Measurements from ENCODE around the gene FARSB.

The FARSB gene

GRCh38 chr2:222561817-222562645, 93.9 kb downstream of the FARSB start:
- no peaks in the 10 kb centered on the region for H3K4me1 ChIP-seq (ENCODE audit: control insufficient read depth, insufficient read depth, low read length)
- no peaks in the 10 kb centered on the region for H3K9me3 ChIP-seq (ENCODE audit: control insufficient read depth, insufficient read depth, low read depth, low read length)
- peaks cover 0 to 41% of the 10 kb centered on the region in 2 experiments; a peak in 1 of 3 replicates for H3K36me3 ChIP-seq (ENCODE audit: control insufficient read depth in 2 of 2, insufficient read depth in 1 of 2, low read length in 2 of 2)
- no peak overlapping the region for H3K27ac ChIP-seq (ENCODE audit: extremely low read depth, low read depth, low read length)
- CTCF ChIA-PET = interaction anchor here (0.6 to 3.5 kb wide), 35 partner anchors 9 to 537 kb away, joined by 3 to 39 read pairs (median 5); partner anchors contain the start of gene PAX3
- POLR2A ChIA-PET = interaction anchor here (1.0 kb wide), 1 partner anchor 263 kb away, joined by 4 read pairs; the partner anchor contains the start of gene PAX3
- TF ChIP-seq ZSCAN30 (tag by site-specific recombination; IDR thresholded peaks at IDR 0.05) (0 out of 2 replicates have a peak, but pooled peaks have one; percentile 38), ZNF623 (tag by site-specific recombination; IDR thresholded peaks at IDR 0.05) (no peak), ZBTB17 (tag by site-specific recombination; IDR thresholded peaks at IDR 0.05) (peak; percentile 60), ZNF692 (tag by site-specific recombination; IDR thresholded peaks at IDR 0.05) (peak; percentile 66; the same call in 1 of the 2 replicates), PRDM10 (tag by site-specific recombination; IDR thresholded peaks at IDR 0.05) (peak; percentile 33; the same call in 1 of the 2 replicates), ZNF654 (tag by site-specific recombination; IDR thresholded peaks at IDR 0.05; ENCODE audit: low read depth) (peak; percentile 80), ZNF2 (tag by site-specific recombination; IDR thresholded peaks at IDR 0.05) (0 out of 2 replicates have a peak, but pooled peaks have one; percentile 45), ZNF660 (tag by site-specific recombination; IDR thresholded peaks at IDR 0.05) (peak; percentile 77; the same call in 1 of the 2 replicates), TRIM28 (IDR thresholded peaks at IDR 0.05; ENCODE audit: borderline replicate concordance, low read length) (0 out of 2 replicates have a peak, but pooled peaks have one; percentile 15), ZNF626 (tag by site-specific recombination; IDR thresholded peaks at IDR 0.05) (no peak)
- no peak overlapping the region for H3K4me3 ChIP-seq (ENCODE audit: low read depth, low read length)

GRCh38 chr2:222561151-222561550, 94.7 kb downstream of the FARSB start:
- POLR2A ChIA-PET = interaction anchor here (0.6 to 1.7 kb wide), 4 partner anchors 140 to 536 kb away, joined by 3 to 7 read pairs (median 4); no protein-coding TSS in a partner anchor
- H3K36me3 ChIP-seq (ENCODE audit: control insufficient read depth in 2 of 2, insufficient read depth in 1 of 2, low read length in 2 of 2) = peaks cover 0 to 32% of the 10 kb centered on the region in 2 experiments; a peak in 1 of 3 replicates
- H3K4me1 ChIP-seq (ENCODE audit: control insufficient read depth, insufficient read depth, low read length) = no peaks in the 10 kb centered on the region
- CTCF ChIA-PET = interaction anchor here (0.7 to 3.5 kb wide), 16 partner anchors 10 to 536 kb away, joined by 3 to 39 read pairs (median 6); a partner anchor contains a TSS
- no peaks in the 10 kb centered on the region for H3K9me3 ChIP-seq (ENCODE audit: control insufficient read depth, insufficient read depth, low read depth, low read length)
- TF ChIP-seq ZBTB7A (tag by site-specific recombination; IDR thresholded peaks at IDR 0.05; ENCODE audit: low read depth) = no peak
- TF ChIP-seq ZNF510 (tag by site-specific recombination; IDR thresholded peaks at IDR 0.05; ENCODE audit: insufficient replicate concordance) = no peak
- no peak for TF ChIP-seq ZNF639 (tag by site-specific recombination; IDR thresholded peaks at IDR 0.05)
- no peak for TF ChIP-seq MZF1 (tag by site-specific recombination; IDR thresholded peaks at IDR 0.05; ENCODE audit: borderline replicate concordance)
- TF ChIP-seq MYNN (tag by site-specific recombination; IDR thresholded peaks at IDR 0.05; ENCODE audit: borderline replicate concordance) = no peak
- no peak for TF ChIP-seq ZNF394 (tag by site-specific recombination; IDR thresholded peaks at IDR 0.05; ENCODE audit: borderline replicate concordance)
- TF ChIP-seq ZNF677 (tag by site-specific recombination; IDR thresholded peaks at IDR 0.05) = no peak
- TF ChIP-seq ZNF548 (tag by site-specific recombination; IDR thresholded peaks at IDR 0.05) = no peak
- no peak for TF ChIP-seq ZBTB1 (tag by site-specific recombination; IDR thresholded peaks at IDR 0.05)
- TF ChIP-seq KLF1 (tag by site-specific recombination; IDR thresholded peaks at IDR 0.05) = no peak
- TF ChIP-seq ZBTB6 (tag by site-specific recombination; IDR thresholded peaks at IDR 0.05) = no peak
- no peak overlapping the region for H3K4me3 ChIP-seq (ENCODE audit: low read depth, low read length)
- H3K27ac ChIP-seq (ENCODE audit: extremely low read depth, low read depth, low read length) = no peak overlapping the region

Data from HEK293 (cell line).